ENCODE data around the gene REV3L.

DNA sequence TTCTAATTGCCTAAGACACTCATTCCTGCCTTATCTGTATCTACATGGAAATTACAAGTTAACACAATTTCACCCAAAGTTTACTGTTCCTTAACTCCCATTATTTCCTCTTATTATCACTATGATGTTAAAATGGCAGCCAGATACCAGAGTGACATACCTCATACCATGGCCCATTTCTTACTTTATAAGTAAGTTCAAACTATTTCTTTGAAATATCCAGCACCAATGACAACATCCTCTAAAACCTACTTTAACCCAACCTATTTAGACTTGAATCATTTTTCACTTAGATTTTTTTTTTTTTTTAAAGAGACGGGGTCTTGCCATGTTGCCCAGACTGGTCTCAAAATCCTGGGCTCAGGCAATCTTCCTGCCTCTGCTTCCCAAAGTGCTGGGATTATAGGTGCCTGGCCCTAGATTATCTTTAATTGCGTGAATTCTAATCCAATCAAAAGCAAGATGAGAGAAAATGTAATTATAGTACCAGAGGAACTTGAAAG is 10.0 kb downstream of the REV3L start:
- TF ChIP-seq CTCF (IDR thresholded peaks at IDR 0.05; ENCODE audit: low read depth, low read length) (no peak), EZH2phosphoT487 (IDR thresholded peaks at IDR 0.05; ENCODE audit: low read depth) (no peak)

All from OCI-LY3 (cell line).